HL-60/S4 treated with phorbol 12-myristate 13-acetate at 8.2 ng/mL for 4 days and 3 days (cell line): ENCODE data around the gene IL36B.

ENCODE experiments used
- in situ Hi-C: fragments of 300-500 bp; cut with MboI; formaldehyde crosslinking; loops from 2 replicates; pipeline ENCODE4 v1.15.0; 2022; ENCODE audit warnings: low sequenced_read_pairs

The IL36B gene

GRCh38 chr2:113076954-113077669 lies 24.4 kb upstream of the IL36B start:
- in situ Hi-C loops = no loop called here

- in situ Hi-C loops = no loop called here
Measured at GRCh38 chr2:113075600-113075999, 22.9 kb upstream of the IL36B start.

GRCh38 chr2:113075030-113075429 lies 22.4 kb upstream of the IL36B start:
- in situ Hi-C loops = no loop called here

- in situ Hi-C loops = no loop called here
Measured at GRCh38 chr2:113073325-113073834, 20.7 kb upstream of the IL36B start.

GRCh38 chr2:113072584-113072983 lies 19.9 kb upstream of the IL36B start:
- in situ Hi-C loops = no loop called here

GRCh38 chr2:113070606-113070975 lies 17.9 kb upstream of the IL36B start:
- in situ Hi-C loops = no loop called here

- in situ Hi-C loops = no loop called here
Measured at GRCh38 chr2:113069676-113070605, 17.3 kb upstream of the IL36B start.

- in situ Hi-C loops = no loop called here
Measured at GRCh38 chr2:113068706-113069485, 16.2 kb upstream of the IL36B start.

- in situ Hi-C loops = no loop called here
Measured at GRCh38 chr2:113068249-113068648, 15.6 kb upstream of the IL36B start.

- in situ Hi-C loops = no loop called here
Measured at GRCh38 chr2:113067681-113068080, 15.0 kb upstream of the IL36B start, which contains the start of gene IL1F10. Gene IL1F10 (plus strand): TSS chr2:113067970. CDS start chr2:113072739, 4,769 bp downstream.

GRCh38 chr2:113064898-113065297 lies 12.2 kb upstream of the IL36B start:
- in situ Hi-C loops = no loop called here

- in situ Hi-C loops = no loop called here
Measured at GRCh38 chr2:113064281-113064680, 11.6 kb upstream of the IL36B start.

GRCh38 chr2:113061896-113062770 lies 9.5 kb upstream of the IL36B start:
- in situ Hi-C loops = no loop called here

GRCh38 chr2:113061241-113061640 lies 8.6 kb upstream of the IL36B start:
- in situ Hi-C loops = no loop called here

GRCh38 chr2:113060796-113061195 lies 8.1 kb upstream of the IL36B start:
- in situ Hi-C loops = no loop called here

- in situ Hi-C loops = no loop called here
Measured at GRCh38 chr2:113060396-113060795, 7.7 kb upstream of the IL36B start.

GRCh38 chr2:113058998-113059960 lies 6.6 kb upstream of the IL36B start, which contains the start of gene IL36RN:
Gene IL36RN (plus strand): TSS chr2:113059198. CDS start chr2:113059439, 241 bp downstream.
- in situ Hi-C loops = no loop called here

- in situ Hi-C loops = no loop called here
Measured at GRCh38 chr2:113058411-113058994, 5.8 kb upstream of the IL36B start.
